Measurements from ENCODE around the gene FCHSD1.

The FCHSD1 gene

GRCh38 chr5:141686648-141687416 is 35.6 kb upstream of the FCHSD1 start:
- Histone ChIP-seq H3K4me1 (ENCODE audit: insufficient read depth, low read length, poor library complexity, severe bottlenecking) (peaks cover 17% of the 10 kb centered on the region), H3K9me2 (replicated peaks; ENCODE audit: low read depth, low read length) (no peaks in the 10 kb centered on the region), H4K20me1 (ENCODE audit: insufficient read depth, low read length, poor library complexity, severe bottlenecking) (no peaks in the 10 kb centered on the region), H3K27me3 (ENCODE audit: insufficient read depth, low read length, poor library complexity, severe bottlenecking) (no peaks in the 10 kb centered on the region), H3K79me2 (ENCODE audit: insufficient read depth, low read length) (no peaks in the 10 kb centered on the region), H3F3A (ENCODE audit: low read depth) (no peaks in the 10 kb centered on the region), H3K4me2 (ENCODE audit: low read depth, low read length, poor library complexity, severe bottlenecking) (no peak overlapping the region), H3K9me3 (ENCODE audit: insufficient read depth, low read depth, low read length) (no peaks in the 10 kb centered on the region), H3K36me3 (ENCODE audit: insufficient read depth, low read length) (no peaks in the 10 kb centered on the region), H2AFZ (ENCODE audit: low read length) (no peak overlapping the region), H3K9ac (ENCODE audit: low read depth, low read length, poor library complexity, severe bottlenecking) (no peak overlapping the region), H3K4me3 (ENCODE audit: low read length, poor library complexity, severe bottlenecking) (no peak overlapping the region)
- no peak for TF ChIP-seq EZH2phosphoT487 (IDR thresholded peaks at IDR 0.05; ENCODE audit: borderline replicate concordance)
- TF ChIP-seq, protein P1, sequence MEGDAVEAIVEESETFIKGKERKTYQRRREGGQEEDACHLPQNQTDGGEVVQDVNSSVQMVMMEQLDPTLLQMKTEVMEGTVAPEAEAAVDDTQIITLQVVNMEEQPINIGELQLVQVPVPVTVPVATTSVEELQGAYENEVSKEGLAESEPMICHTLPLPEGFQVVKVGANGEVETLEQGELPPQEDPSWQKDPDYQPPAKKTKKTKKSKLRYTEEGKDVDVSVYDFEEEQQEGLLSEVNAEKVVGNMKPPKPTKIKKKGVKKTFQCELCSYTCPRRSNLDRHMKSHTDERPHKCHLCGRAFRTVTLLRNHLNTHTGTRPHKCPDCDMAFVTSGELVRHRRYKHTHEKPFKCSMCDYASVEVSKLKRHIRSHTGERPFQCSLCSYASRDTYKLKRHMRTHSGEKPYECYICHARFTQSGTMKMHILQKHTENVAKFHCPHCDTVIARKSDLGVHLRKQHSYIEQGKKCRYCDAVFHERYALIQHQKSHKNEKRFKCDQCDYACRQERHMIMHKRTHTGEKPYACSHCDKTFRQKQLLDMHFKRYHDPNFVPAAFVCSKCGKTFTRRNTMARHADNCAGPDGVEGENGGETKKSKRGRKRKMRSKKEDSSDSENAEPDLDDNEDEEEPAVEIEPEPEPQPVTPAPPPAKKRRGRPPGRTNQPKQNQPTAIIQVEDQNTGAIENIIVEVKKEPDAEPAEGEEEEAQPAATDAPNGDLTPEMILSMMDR (conservative IDR thresholded peaks at IDR 0.05; ENCODE audit: low read length), result no peak

GRCh38 chr5:141685591-141685990 is 34.4 kb upstream of the FCHSD1 start:
- Histone ChIP-seq H3K36me3 (ENCODE audit: insufficient read depth, low read length) (no peaks in the 10 kb centered on the region), H3F3A (ENCODE audit: low read depth) (no peaks in the 10 kb centered on the region), H3K4me2 (ENCODE audit: low read depth, low read length, poor library complexity, severe bottlenecking) (no peak overlapping the region), H4K20me1 (ENCODE audit: insufficient read depth, low read length, poor library complexity, severe bottlenecking) (no peaks in the 10 kb centered on the region), H3K79me2 (ENCODE audit: insufficient read depth, low read length) (no peaks in the 10 kb centered on the region), H2AFZ (ENCODE audit: low read length) (no peak overlapping the region), H3K4me1 (ENCODE audit: insufficient read depth, low read length, poor library complexity, severe bottlenecking) (peaks cover 21% of the 10 kb centered on the region), H3K4me3 (ENCODE audit: low read length, poor library complexity, severe bottlenecking) (no peak overlapping the region), H3K9me3 (ENCODE audit: insufficient read depth, low read depth, low read length) (no peaks in the 10 kb centered on the region), H3K9me2 (replicated peaks; ENCODE audit: low read depth, low read length) (no peaks in the 10 kb centered on the region), H3K27me3 (ENCODE audit: insufficient read depth, low read length, poor library complexity, severe bottlenecking) (no peaks in the 10 kb centered on the region), H3K9ac (ENCODE audit: low read depth, low read length, poor library complexity, severe bottlenecking) (no peak overlapping the region)
- TF ChIP-seq, protein P1 (conservative IDR thresholded peaks at IDR 0.05; ENCODE audit: low read length), result no peak
- TF ChIP-seq EZH2phosphoT487 (IDR thresholded peaks at IDR 0.05; ENCODE audit: borderline replicate concordance), result no peak

- H3K4me1 ChIP-seq (ENCODE audit: insufficient read depth, low read length, poor library complexity, severe bottlenecking), result peaks cover 21% of the 10 kb centered on the region
- no peaks in the 10 kb centered on the region for H4K20me1 ChIP-seq (ENCODE audit: insufficient read depth, low read length, poor library complexity, severe bottlenecking)
- H3F3A ChIP-seq (ENCODE audit: low read depth), result no peaks in the 10 kb centered on the region
- no peak overlapping the region for H3K4me3 ChIP-seq (ENCODE audit: low read length, poor library complexity, severe bottlenecking)
- H3K4me2 ChIP-seq (ENCODE audit: low read depth, low read length, poor library complexity, severe bottlenecking), result peak overlapping the region; percentile 52
- TF ChIP-seq, protein P1 (conservative IDR thresholded peaks at IDR 0.05; ENCODE audit: low read length), result no peak
- no peak for TF ChIP-seq EZH2phosphoT487 (IDR thresholded peaks at IDR 0.05; ENCODE audit: borderline replicate concordance)
- no peaks in the 10 kb centered on the region for H3K79me2 ChIP-seq (ENCODE audit: insufficient read depth, low read length)
- no peaks in the 10 kb centered on the region for H3K36me3 ChIP-seq (ENCODE audit: insufficient read depth, low read length)
- H3K9me2 ChIP-seq (replicated peaks; ENCODE audit: low read depth, low read length), result no peaks in the 10 kb centered on the region
- no peaks in the 10 kb centered on the region for H3K27me3 ChIP-seq (ENCODE audit: insufficient read depth, low read length, poor library complexity, severe bottlenecking)
- peak overlapping the region; percentile 14 for H3K9ac ChIP-seq (ENCODE audit: low read depth, low read length, poor library complexity, severe bottlenecking)
- H2AFZ ChIP-seq (ENCODE audit: low read length), result peak overlapping the region; percentile 41; the same call in 1 of the 2 replicates
- no peaks in the 10 kb centered on the region for H3K9me3 ChIP-seq (ENCODE audit: insufficient read depth, low read depth, low read length)
Measured at GRCh38 chr5:141683596-141684141, 32.5 kb upstream of the FCHSD1 start.

Measured in Loucy (cell line).